ENCODE data around the gene AMH. TPM values are rescaled to one million over a fixed set of nuclear protein-coding genes. Genes with fewer than 3 reads are reported as not detected.
"Not testable (repeated sequence)": the region's sequence is repeated elsewhere in the genome, so short reads cannot be mapped to it uniquely, and the experiment has no call there.

AMH gene
- total and polyA plus RNA-seq, 2 of the 4 experiments (the other 2 are of a cell fraction) = 0.86 TPM; not detected in 1

GRCh38 chr19:2199861-2200623 lies 49.1 kb upstream of the AMH start (continued):
- TF ChIP-seq SMC3 (IDR thresholded peaks at IDR 0.05; ENCODE audit: low read depth, low read length) = no peak
- no peak for TF ChIP-seq MAFK (IDR thresholded peaks at IDR 0.05; ENCODE audit: low read depth, low read length)
- TF ChIP-seq, protein P1, sequence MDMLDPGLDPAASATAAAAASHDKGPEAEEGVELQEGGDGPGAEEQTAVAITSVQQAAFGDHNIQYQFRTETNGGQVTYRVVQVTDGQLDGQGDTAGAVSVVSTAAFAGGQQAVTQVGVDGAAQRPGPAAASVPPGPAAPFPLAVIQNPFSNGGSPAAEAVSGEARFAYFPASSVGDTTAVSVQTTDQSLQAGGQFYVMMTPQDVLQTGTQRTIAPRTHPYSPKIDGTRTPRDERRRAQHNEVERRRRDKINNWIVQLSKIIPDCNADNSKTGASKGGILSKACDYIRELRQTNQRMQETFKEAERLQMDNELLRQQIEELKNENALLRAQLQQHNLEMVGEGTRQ (IDR thresholded peaks at IDR 0.05; ENCODE audit: low read depth, low read length) = no peak
- no peak for TF ChIP-seq RAD21 (IDR thresholded peaks at IDR 0.05; ENCODE audit: low read length)

- CTCF ChIA-PET; H3K4ac ChIP-seq (ENCODE audit: low read depth, low read length); intact Hi-C loops (cut with micrococcal nuclease); H2BK120ac ChIP-seq (ENCODE audit: low read depth, low read length); H3K9me3 ChIP-seq (ENCODE audit: control insufficient read depth, insufficient read depth, low read length); H2AK9ac ChIP-seq (replicated peaks; ENCODE audit: low read depth, low read length, poor library complexity); dilution Hi-C loops (cut with HindIII; ENCODE audit: low sequenced_read_pairs, unreplicated experiment); H3K27ac ChIP-seq (ENCODE audit: insufficient read depth, low read length); H3K4me1 ChIP-seq (ENCODE audit: control insufficient read depth, insufficient read depth, low read length); H2BK20ac ChIP-seq (ENCODE audit: low read depth, low read length); H2BK15ac ChIP-seq (ENCODE audit: low read depth, low read length); H2AFZ ChIP-seq (replicated peaks; ENCODE audit: low read length, poor library complexity); H3K23ac ChIP-seq (ENCODE audit: low read depth, low read length); H3K56ac ChIP-seq (ENCODE audit: extremely low read depth, insufficient read depth, low read length); H3K4me3 ChIP-seq (ENCODE audit: insufficient read depth, low read depth, low read length); BruUV-seq (replicated peaks); H4K8ac ChIP-seq (ENCODE audit: low read depth in 2 of 2, low read length in 2 of 2); H2BK5ac ChIP-seq (ENCODE audit: low read depth, low read length, poor library complexity, severe bottlenecking); ATAC-seq (ENCODE audit: low read depth); DNase-seq; H3K18ac ChIP-seq (ENCODE audit: low read depth, low read length); in situ Hi-C loops (cut with MboI; ENCODE audit: low sequenced_read_pairs); H4K5ac ChIP-seq (ENCODE audit: low read depth, low read length); H3K9ac ChIP-seq (ENCODE audit: low read depth, low read length); H3K14ac ChIP-seq (replicated peaks; ENCODE audit: low read depth, low read length); H4K91ac ChIP-seq (ENCODE audit: insufficient read depth, low read depth, low read length); H3K27me3 ChIP-seq (ENCODE audit: control insufficient read depth, insufficient read depth, low read length); POLR2A ChIA-PET (ENCODE audit: unreplicated experiment); H3K4me2 ChIP-seq (ENCODE audit: low read depth, low read length): not testable (repeated sequence)
- 92 to 99% methylated on average over 21 to 27 of the region's 50 CpGs for WGBS, 2 experiments (ENCODE audit: extremely low coverage in 2 of 2, insufficient read length in 1 of 2)
- peaks cover 45% of the 10 kb centered on the region for H3K36me3 ChIP-seq (ENCODE audit: control insufficient read depth, insufficient read depth, low read length)
- H4K20me1 ChIP-seq (ENCODE audit: insufficient read depth, low read length) = peaks cover 45% of the 10 kb centered on the region
- H2AK5ac ChIP-seq (ENCODE audit: low read depth, low read length) = peak overlapping the region; percentile 78; the same call in 1 of the 2 replicates
- H3K79me1 ChIP-seq (ENCODE audit: low read depth in 1 of 2, low read length in 2 of 2) = peaks cover 20 to 88% of the 10 kb centered on the region in 2 experiments
- peaks cover 11% of the 10 kb centered on the region for H3K9me1 ChIP-seq (ENCODE audit: insufficient read depth, low read length)
Measured at GRCh38 chr19:2200624-2201294, 48.4 kb upstream of the AMH start.

All from IMR-90 (cell line).